C4-2B (cell line): Measurements from ENCODE around the gene ZNF521.

Source experiments
- CTCF ChIP-seq: fragments of 450-650 bp; conservative IDR thresholded peaks from 2 replicates; pipeline ENCODE4 v1.5.1; 2017; ENCODE audit warnings: mild to moderate bottlenecking
- ZFX ChIP-seq: fragments of 450-650 bp; IDR thresholded peaks from 2 replicates; pipeline ENCODE4 v1.6.1; 2017

- no peak; the same call in 1 of the 2 replicates for TF ChIP-seq CTCF
- no peak for TF ChIP-seq ZFX
Measured at GRCh38 chr18:25334588-25334987, 17.4 kb downstream of the ZNF521 start.
